Measurements from ENCODE around the gene PLPP1.

PLPP1 gene

DNA sequence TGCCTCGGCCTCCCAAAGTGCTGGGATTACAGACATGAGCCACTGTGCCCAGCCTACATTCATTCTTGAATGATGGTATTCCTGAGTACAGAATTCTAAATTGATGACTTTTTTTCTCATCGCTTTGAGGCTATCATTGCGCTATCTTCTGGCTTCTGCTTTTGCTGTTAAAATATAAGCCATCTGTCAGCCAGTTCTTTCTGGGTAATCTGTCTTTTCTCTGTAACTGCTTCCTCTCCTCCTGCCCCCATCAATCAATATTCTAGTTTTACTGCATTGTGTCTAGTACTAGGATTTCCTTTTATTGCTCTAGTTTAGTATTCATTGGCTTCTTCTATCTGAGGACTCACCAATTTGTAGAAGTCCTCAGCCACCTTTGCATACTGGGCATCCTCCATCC, 89.0 kb downstream of the PLPP1 start:
- DNase-seq, result no peak

DNA sequence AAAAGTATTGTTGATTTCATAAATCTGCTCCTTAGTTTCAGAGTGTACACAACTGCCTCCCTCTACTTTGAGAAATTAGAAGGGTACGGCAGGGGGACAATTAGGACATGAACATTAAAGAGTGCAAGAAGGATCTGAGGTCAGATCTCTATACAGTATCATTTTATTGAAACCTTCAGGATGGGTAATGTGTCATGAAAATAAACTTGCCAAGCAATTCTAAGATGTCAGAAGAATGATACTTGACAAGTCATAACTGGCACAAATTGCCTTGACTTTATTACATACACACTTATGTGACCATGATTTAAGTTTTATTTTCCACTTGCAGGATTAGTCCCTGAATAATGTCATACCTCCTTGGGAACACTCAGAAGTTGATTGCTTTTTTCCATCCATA, 92.8 kb downstream of the PLPP1 start:
- no peak for DNase-seq

DNA sequence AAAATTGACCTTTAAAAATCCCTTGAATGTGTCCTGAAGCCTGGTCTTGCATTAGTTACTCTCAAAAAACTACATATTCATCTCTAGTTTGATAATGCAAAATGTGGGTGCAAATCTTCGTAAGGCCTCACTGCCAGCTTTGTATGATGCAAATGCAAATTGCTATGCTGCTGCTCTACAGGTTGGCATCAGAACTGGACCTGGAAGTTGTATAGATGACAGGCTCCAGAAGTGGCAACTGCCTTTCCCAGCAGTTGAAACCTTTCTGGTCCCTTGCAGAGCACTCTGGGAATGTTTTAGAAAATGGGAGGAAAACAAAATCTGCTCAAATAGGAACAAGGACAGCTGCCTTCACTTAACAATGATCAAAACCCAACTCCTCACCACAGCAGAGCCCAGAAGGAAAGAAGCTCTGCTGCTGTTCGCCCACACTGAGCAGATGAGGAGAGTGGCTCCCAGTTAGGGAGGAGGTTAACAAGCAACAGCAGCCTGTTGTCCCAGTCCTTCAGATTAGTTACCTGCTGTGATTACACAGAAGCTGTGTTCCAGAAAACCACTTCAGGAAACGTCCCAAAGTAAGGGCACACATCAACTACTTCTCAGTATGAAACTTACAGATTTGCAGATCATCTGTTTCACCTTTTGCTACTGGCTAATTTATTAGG, 93.5 kb downstream of the PLPP1 start:
- no peak for DNase-seq

DNA sequence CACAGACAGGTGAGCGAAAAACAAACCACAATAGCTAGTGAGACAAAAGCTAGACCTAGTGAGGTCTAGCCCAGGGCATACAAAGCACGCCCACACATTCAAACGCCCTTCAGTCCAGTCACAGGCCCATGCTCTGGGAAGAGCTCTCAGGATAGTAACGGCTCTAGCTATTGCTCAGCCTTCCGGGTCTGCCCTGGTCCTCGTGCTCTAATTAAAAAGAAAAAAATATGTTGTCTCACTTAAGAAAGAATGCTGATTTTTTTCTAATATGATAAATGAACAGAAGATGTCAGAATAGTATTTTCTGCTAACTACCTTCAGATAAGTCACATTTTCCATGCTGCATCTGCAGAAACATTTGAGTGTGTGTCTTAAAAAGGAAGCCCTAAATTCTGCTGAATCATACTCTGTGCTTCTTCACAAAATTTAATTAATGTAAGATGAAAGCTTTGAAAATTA, 94.5 kb downstream of the PLPP1 start:
- peak; percentile 24 to 36 for DNase-seq

DNA sequence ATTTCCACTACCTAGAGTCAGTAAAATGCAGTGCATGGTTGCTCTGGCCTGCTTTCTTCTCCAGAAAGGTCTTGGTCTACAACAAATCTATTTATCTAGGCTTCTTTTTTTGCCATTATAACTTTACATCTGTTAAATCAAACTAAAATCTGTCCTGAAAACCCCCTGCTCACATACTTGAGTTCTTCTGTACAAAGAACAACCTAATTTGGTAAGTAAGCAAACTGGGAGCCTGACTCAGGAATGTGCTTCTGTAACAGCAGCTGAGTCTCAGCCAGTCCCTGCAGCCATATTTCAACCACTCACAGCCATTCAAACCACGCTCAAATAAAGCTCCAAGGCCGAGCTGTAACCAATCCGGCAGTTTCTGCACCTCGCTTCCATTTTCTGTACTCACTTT, 95.8 kb downstream of the PLPP1 start:
- DNase-seq, result no peak

DNA sequence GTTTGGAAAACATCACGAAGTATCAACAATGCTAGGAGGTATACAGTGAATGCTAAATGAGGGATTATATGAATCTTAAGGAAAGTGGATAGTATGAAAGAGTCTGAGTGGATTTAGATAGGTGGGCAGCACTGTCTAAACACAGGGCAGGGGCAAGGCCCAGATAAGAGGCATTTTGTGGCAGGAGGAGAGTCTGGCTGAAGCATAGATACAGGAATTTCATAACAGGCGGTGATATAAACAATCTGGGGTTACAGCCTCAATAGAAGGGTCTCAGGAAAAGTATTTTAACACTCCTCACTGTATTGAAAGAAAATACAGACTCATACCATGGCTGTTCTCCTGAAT, 96.9 kb downstream of the PLPP1 start:
- DNase-seq, result no peak

DNA sequence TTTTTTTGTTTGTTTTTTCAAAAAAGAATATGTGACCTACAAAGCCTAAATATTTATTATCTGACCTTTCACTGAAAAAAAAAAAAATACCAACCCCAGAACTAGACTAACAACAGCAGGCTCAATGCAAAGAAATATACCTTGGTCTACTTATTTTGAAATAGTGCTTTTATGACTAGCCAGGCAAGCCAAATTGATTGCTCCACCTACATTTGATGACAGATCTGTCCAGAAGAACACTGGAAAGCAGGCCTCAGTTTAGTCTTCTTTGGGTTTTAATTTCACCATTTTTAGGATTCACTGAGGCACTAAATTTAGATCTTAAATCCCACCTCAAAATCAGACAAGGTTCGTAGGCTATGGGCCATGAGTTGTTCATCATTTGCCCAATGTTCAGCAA, 97.3 kb downstream of the PLPP1 start:
- DNase-seq, result no peak

DNA sequence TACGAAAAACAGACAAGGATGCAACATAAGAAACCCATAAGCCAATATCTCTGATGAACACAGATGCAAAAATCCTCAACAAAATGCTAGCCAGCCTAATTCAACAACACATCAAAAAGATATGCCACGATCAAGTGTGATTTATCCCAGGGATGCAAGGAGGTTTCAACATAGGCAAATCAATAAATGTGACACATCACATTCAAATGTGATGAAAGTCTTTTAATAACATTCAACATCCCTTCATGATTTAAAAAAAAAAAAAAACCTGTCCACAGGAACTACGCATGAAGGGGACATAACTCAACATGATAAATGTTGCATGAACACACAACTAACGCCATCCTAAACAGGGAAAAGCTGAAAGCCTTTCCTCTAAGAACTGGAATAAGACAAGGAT, 102.2 kb downstream of the PLPP1 start:
- no peak for DNase-seq

DNA sequence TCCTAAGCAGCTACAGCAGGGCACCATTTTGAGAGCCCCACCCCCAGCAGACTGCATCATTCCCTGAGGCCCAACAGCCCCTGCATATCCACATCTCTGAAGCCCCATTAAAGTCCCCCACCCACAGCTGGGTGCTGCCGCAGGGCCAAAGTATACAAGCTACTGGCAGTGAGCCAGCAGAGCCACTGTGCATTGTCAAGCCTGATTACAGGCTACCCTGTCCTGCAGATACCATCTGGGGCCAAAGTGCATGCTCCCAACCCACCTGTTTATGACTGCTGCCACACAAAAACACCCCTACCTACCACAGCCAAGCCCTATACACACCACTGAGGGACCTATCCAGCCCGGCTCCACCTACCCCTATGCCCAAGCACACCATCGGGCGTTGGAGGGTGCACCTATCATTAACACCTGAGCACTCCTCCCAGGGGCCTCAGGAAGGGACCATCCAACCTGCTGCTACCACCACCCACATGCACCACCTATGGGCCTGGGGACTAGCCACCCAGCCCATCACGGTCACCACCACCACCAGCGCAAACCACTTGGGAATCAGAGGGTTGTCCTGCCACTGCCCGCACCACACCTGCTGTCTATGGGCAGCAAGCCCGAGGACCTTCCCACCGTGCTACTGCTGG, 105.0 kb downstream of the PLPP1 start:
- no peak for DNase-seq

DNA sequence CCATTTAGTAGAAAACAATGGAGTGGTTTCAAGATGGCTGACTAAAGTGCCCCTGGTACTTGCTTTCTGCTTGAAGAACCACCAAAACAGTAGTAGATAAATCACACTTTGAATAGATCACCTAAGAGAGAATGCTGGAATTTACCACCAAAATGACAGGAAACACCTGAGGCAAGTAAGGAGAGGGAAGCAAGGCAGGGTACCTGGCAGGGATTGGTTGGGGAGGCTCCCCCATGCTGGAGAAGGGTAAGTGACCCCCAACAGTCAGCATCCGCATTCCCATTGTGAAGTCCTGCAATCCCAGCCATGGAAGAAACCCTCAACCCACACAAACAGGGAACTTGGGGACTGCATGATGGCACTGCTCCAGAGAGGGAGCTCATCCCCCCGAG, 105.5 kb downstream of the PLPP1 start:
- no peak for DNase-seq

DNA sequence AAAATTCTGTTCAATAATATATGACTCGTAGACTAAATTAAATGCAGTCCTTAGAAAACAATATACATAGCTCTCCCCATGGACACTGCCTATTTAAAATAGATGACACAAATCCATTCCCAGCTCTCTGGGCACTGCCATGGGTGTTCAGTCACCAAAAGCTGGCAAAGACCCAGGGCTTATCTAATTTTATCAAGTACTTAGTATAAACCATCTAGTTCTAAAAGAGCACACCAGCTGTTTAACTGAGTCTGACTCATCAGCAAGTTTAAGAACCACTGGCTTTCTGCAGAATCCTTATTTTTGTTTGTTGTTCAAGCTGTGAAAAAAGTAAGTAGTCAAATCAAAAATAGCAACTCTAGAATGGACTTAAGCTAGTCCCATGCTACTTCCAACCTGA, 107.6 kb downstream of the PLPP1 start:
- DNase-seq, result no peak

DNA sequence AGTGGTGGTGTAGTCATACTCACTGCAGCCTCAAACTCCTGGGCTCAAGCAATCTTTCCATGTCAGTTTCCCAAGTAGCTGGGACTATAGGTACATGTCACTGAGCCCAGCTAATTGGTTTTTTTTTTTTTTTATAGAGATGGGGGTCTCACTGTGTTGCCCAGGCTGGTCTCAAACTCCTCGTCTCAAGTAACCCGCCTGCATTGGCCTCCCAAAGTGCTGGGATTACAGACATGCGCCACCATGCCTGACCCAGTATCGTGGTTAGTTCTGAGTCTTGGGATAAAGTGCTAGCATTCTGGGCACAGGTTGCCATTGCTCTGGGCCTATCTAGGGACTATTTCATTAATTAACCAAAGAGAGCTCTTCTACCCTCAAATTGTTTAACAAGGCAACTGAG, 108.3 kb downstream of the PLPP1 start:
- no peak for DNase-seq

DNA sequence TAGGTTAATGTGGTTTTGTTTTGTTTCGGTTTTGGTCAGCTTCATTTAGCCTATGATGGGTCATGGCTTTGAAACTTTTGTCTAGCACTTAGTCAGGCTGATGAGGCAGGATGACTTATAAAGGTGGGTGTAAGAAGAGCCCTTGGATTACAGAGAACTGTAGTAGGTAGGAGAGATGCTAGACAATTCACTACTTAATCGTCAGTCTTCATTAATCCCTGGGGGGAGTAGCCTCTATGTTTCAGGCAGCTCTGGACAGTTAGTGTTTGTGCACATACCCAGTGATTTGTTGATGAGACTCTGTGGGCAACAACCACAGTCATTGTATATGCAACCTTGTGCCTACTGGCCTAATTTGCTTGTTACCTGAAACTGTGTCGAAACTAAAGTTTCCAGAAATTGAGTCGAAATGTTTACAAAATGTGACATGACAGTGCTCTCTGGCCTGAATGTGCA, 113.7 kb downstream of the PLPP1 start:
- no peak for DNase-seq

DNA sequence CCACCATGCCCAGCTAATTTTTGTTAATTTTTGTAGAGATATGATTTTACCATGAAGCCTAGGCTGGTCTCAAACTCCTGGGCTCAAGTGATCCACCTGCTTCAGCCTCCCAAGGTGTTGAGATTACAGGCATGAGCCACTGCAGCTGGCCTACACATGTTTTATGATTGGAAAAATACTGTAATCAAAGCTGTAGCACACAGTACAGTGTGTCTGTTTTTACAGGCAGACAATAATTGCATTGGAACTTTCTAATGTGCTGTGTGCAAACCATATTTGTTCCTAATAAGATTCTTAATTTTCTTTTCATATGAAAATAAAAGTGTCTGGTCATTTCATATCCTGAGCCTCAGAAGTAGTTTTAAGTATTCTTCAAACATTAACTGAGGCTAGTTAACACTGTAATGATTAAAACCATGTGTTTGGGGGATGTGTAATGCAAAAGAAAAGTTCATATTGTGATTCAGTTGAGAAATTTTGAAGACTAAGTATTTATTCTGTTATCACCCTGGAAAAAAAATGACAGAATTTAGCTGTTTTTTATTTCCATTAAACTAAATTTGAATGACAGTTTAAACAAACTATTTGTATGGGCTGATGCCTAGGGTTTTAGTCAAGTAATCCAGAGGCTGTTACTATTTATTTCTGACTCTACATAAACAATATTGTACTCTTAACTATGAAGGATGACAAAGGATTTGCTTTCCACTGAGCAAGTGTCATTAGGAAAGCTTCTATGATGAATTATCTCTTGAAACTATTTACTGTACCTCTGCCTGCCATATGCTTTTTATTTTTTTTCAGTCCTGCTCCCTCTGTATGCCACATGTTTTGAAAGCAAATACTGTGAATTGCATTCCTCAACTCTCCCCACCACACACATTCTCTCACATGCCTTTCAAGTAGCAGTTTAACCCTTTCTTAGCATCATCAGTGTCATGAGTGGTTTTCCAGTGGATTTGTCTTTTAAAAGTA, 115.5 kb downstream of the PLPP1 start:
- DNase-seq, result no peak

DNA sequence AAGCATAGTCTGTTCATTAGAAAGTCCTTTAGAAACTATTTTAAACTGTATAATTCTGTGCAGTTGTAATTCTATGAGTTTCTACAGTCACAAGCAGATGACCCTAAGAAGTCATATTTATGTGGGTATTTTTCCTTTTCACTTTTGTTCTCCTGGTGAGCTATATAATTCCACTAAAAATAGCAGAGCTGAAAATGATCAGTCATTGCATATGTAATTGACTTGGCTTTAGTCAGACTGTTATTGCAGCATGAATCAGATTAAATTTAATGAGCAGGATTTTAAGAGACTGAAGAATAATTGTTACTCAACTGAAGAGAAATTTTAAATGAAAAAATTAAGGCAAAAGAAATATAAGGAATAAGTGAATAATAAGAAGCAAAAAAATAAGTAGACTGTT, 118.5 kb downstream of the PLPP1 start:
- no peak for DNase-seq

DNA sequence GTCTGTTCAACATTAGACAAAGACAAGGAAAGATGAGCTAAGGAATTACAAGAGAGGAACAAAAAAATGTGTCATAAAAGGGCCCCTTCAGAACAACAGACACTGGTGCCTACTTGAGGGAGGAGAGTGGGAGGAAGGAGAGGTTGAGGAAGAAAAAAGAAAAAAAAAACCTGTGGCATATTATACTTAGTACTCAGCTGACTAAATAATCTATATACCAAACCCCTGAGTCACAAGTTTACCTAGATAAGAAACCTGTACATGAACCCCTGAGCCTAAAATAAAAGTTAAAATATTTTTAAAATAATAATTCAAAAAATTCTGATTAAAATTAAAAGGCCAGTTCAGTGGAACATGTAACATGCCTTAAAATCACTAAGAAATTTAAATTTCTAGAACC, 119.7 kb downstream of the PLPP1 start:
- no peak for DNase-seq

DNA sequence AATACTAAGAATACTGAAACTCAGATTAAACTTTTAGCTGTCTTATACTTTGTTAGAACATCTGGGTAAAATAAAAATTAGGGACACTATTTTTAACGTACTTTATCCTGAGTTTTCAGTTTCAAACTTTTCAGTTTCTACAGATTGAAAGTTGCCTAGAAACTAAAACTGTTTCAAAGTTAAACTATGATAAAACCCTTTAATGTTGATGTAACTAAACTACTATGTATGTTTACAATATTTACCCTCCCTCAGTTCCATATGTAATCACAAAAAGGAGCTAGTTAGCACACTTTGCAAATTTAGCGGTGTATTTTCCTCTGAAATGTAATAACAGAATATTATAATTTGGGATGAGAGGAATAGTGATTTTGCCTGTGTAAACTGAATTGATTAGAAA, 121.1 kb downstream of the PLPP1 start:
- DNase-seq, result no peak

DNA sequence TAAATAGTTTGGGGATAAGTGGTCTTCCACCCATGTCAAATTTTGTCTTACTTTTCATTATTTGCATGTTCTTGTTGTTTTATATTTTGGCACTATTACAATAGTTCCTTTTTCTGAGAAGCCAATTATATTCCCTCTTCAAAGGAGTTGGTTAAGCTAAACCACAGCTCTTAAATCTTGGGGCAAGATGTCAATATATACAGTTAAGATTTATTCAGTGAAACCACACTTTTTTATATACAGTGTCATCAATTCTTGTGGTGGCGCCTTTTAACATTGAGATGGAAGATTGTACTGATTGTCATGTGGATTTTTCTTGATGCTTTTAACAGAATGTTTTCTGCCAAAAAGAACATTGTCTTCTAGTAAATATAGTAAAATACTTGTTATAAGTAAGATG, 122.9 kb downstream of the PLPP1 start:
- DNase-seq, result no peak

DNA sequence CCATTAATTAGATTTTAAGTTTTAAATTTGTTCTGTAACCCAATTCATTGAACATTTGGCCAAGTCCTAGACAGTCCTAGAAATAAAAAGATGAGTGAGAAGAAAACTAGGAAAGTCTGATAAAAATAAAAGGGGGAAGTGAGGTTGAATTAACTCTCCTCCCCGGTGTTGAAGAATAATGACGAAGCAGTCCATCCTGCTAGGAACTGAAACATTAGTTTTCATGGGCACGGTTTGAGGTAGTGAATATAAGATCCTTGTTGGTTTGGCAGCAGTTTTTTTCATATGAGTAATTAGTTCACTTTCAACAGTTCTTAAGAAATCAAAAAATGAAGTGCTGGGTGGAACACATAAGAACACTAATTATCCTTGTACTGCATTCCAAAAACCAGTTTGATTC, 123.9 kb downstream of the PLPP1 start:
- no peak for DNase-seq

DNA sequence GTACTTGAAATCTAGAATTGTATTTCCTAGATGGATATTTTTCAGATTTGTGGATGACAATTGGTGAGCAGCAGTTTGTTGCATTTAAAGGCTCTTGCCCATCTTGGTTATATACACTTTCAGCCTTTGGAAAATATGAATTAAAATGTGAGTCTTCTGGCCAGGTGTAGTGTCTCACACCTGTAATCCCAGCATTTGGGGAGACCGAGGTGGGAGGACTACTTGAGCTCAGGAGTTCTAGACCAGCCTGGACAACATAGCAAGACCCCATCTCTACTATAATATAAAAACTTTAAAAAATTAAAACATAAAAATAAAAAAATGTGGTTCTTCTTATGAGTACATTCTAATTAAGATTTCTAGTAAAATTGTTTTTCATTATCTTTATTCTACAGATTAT, 125.0 kb downstream of the PLPP1 start:
- no peak for DNase-seq

DNA sequence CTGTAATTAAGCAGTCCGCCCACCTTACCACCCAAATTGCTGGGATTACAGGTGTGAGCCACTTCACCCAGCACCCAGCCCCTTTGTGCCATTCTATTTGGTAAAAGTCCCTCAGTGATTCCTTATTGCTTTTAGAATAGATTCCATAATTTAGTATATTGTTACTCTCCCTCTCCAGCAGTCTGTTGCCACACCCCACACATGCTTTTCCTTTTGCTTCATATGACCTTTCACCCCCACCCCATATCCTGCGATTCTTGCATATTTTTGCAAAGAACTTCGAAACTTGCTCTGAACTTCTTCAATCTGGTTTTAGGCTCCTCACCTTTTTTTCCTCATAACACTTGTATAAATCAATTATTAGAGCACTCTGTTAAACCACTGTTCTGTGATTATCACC, 126.8 kb downstream of the PLPP1 start:
- no peak for DNase-seq

DNA sequence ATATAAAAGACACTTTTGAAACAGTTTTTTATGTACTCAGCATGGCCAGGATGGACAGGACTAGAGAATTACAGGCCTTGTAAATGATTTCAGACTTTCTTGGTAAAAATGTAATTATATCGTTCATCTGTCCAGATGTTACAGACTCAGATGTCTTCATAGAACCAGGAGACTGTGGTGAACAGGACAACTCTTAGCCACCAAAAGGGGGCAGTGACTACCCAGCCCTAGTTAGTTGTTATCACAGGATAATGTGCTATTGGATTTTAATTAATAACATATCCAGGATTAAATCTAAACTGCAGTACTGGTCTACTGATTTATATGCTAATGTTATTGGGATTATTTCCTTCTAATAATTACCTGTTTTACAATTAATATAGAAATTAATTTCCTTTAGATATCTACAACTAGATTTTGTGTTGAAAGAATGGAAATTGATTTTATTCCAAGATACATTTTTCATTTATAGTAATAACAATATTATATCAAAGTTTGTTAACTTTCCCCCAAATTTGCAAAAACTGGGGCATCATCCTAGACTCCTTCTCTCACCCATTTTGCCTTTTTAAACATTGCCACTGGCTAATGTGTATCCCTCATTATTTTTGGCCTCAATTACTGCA, 127.6 kb downstream of the PLPP1 start:
- DNase-seq, result peak in 1 of 2 donors; percentile 7

DNA sequence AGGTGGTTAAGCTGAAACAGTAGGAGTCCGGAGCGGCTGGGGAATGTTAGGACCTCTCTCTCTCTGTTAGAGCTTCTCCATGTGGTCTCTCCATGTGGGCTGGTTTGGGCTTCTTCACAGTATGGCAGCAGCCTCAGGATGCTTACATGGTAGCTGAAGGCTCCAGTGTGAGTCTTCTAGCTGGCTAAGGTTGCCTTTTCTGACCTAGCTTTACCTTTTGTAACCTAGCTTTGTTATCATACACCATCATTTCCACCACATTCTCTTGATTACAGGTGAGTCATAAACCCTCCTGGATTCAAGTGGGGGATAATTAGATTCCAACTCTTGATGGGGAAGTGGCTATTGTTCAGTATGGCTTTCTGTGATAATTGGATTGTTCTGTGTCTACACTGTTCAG, 128.5 kb downstream of the PLPP1 start:
- no peak for DNase-seq
